H9 (cell line): ENCODE measurements around the gene PPP1R16B. TPM values are rescaled to one million over a fixed set of nuclear protein-coding genes. Genes with fewer than 3 reads are reported as not detected.

Experiments
- DNase-seq: peaks from one replicate; pipeline ENCODE4 v3.0.0-alpha.2; 2017
- H2AFZ ChIP-seq: one replicate; pipeline ENCODE4 v1.6.1; 2013; ENCODE audit warnings: mild to moderate bottlenecking, low read length, control low read depth, moderate library complexity
- H2AK5ac ChIP-seq: 2 replicates; pipeline ENCODE4 v1.6.1; 2013; ENCODE audit warnings: low read length, control low read depth, mixed read lengths; ENCODE audit not compliant: insufficient read length
- H2BK120ac ChIP-seq: one replicate; pipeline ENCODE4 v1.6.1; 2013; ENCODE audit warnings: low read depth, mild to moderate bottlenecking, low read length, control low read depth, inconsistent platforms; ENCODE audit not compliant: poor library complexity, severe bottlenecking
- H2BK12ac ChIP-seq: 2 replicates; pipeline ENCODE4 v1.6.1; 2013; ENCODE audit warnings: low read length, control low read depth, mixed read lengths, low read depth; ENCODE audit not compliant: insufficient read length
- H2BK15ac ChIP-seq: 2 replicates; pipeline ENCODE4 v1.6.1; 2013; ENCODE audit warnings: low read depth, low read length, control low read depth
- H2BK20ac ChIP-seq: one replicate; pipeline ENCODE4 v1.6.1; 2013; ENCODE audit warnings: low read depth, mild to moderate bottlenecking, low read length, control low read depth, inconsistent platforms; ENCODE audit not compliant: poor library complexity, severe bottlenecking
- H2BK5ac ChIP-seq: 2 replicates; pipeline ENCODE4 v1.6.1; 2013; ENCODE audit warnings: low read length, control low read depth, mixed read lengths; ENCODE audit not compliant: insufficient read length
- H3K14ac ChIP-seq: 2 replicates; pipeline ENCODE4 v1.6.1; 2013; ENCODE audit warnings: low read length, control low read depth; ENCODE audit not compliant: insufficient read depth
- H3K18ac ChIP-seq: 2 replicates; pipeline ENCODE4 v1.6.1; 2013; ENCODE audit warnings: low read depth, mild to moderate bottlenecking, mixed read lengths, low read length, control low read depth; ENCODE audit not compliant: insufficient read length
- H3K23ac ChIP-seq: 2 replicates; pipeline ENCODE4 v1.6.1; 2013; ENCODE audit warnings: low read length, control low read depth, mixed read lengths, low read depth; ENCODE audit not compliant: insufficient read length
- H3K23me2 ChIP-seq: 2 replicates; pipeline ENCODE4 v1.6.1; 2013; ENCODE audit warnings: low read depth, mild to moderate bottlenecking, mixed read lengths, low read length, control low read depth; ENCODE audit not compliant: insufficient read length, poor library complexity, severe bottlenecking
- H3K27ac ChIP-seq: 2 replicates; pipeline ENCODE4 v1.5.1; 2013; ENCODE audit warnings: low read length, control low read depth, mixed read lengths, low read depth; ENCODE audit not compliant: insufficient read length
- H3K27me3 ChIP-seq: 2 replicates; pipeline ENCODE4 v1.6.1; 2013; ENCODE audit warnings: low read length, control low read depth, inconsistent platforms; ENCODE audit not compliant: insufficient read depth
- H3K4ac ChIP-seq: 2 replicates; pipeline ENCODE4 v1.6.1; 2013; ENCODE audit warnings: low read depth, mild to moderate bottlenecking, control low read depth, inconsistent platforms, low read length, moderate library complexity
- H3K4me1 ChIP-seq: 2 replicates; pipeline ENCODE4 v1.6.1; 2013; ENCODE audit warnings: low read length, control low read depth, inconsistent platforms; ENCODE audit not compliant: insufficient read depth
- H3K4me2 ChIP-seq: 2 replicates; pipeline ENCODE4 v1.6.1; 2013; ENCODE audit warnings: low read length, control low read depth, mixed read lengths; ENCODE audit not compliant: insufficient read length, insufficient read depth
- H3K56ac ChIP-seq: 2 replicates; pipeline ENCODE4 v1.6.1; 2013; ENCODE audit warnings: low read depth, mild to moderate bottlenecking, mixed read lengths, low read length, control low read depth; ENCODE audit not compliant: insufficient read length
- H3K79me1 ChIP-seq: 2 replicates; pipeline ENCODE4 v1.6.1; 2013; ENCODE audit warnings: low read depth, mild to moderate bottlenecking, moderate library complexity, low read length, control low read depth, inconsistent platforms; ENCODE audit not compliant: insufficient read depth, poor library complexity, severe bottlenecking
- H3K79me2 ChIP-seq: 2 replicates; pipeline ENCODE4 v1.6.1; 2013; ENCODE audit warnings: low read length, control low read depth, inconsistent platforms; ENCODE audit not compliant: insufficient read depth
- H3K9ac ChIP-seq: 2 replicates; pipeline ENCODE4 v1.6.1; 2013; ENCODE audit warnings: low read length, control low read depth, mixed read lengths; ENCODE audit not compliant: insufficient read length; ENCODE audit errors: extremely low read depth
- H3K9me3 ChIP-seq: one replicate; pipeline ENCODE4 v1.6.1; 2013; ENCODE audit warnings: low read depth, low read length, inconsistent platforms; ENCODE audit not compliant: control insufficient read depth
- H3T11ph ChIP-seq: one replicate; pipeline ENCODE4 v1.6.1; 2013; ENCODE audit warnings: mild to moderate bottlenecking, low read length, control low read depth, inconsistent platforms
- H4K20me1 ChIP-seq: one replicate; pipeline ENCODE4 v1.6.1; 2013; ENCODE audit not compliant: control insufficient read depth, insufficient read length, insufficient read depth
- H4K5ac ChIP-seq: 2 replicates; pipeline ENCODE4 v1.6.1; 2013; ENCODE audit warnings: low read depth, mild to moderate bottlenecking, mixed read lengths, low read length, control low read depth; ENCODE audit not compliant: insufficient read length
- H4K8ac ChIP-seq: replicated peaks from 2 replicates; pipeline ENCODE4 v1.6.1; 2013; ENCODE audit warnings: low read length, control low read depth, mixed read lengths, low read depth; ENCODE audit not compliant: insufficient read length
- H4K91ac ChIP-seq: 2 replicates; pipeline ENCODE4 v1.6.1; 2013; ENCODE audit warnings: low read depth, mild to moderate bottlenecking, moderate library complexity, mixed read lengths, low read length, control low read depth; ENCODE audit not compliant: insufficient read length
- H3K27ac Mint-ChIP-seq, 3 experiments: 2 replicates in 2 of 3; 3 replicates in 1 of 3; pipeline ENCODE4 v1.8.0; 2020 to 2021; ENCODE audit warnings: mixed read lengths in 3 of 3, mild to moderate bottlenecking in 1 of 3, moderate library complexity in 1 of 3
- H3K27me3 Mint-ChIP-seq: 2 replicates; pipeline ENCODE4 v1.8.0; 2021; ENCODE audit warnings: low read depth, mild to moderate bottlenecking, moderate library complexity, mixed read lengths
- H3K36me3 Mint-ChIP-seq, 3 experiments: 2 replicates in 2 of 3; 3 replicates in 1 of 3; pipeline ENCODE4 v1.8.0; 2020 to 2021; ENCODE audit warnings: low read depth in 3 of 3, mixed read lengths in 3 of 3; ENCODE audit not compliant: insufficient read depth in 1 of 3
- H3K4me1 Mint-ChIP-seq, 2 experiments: 2 replicates each; pipeline ENCODE4 v1.8.0; 2020; ENCODE audit warnings: mixed read lengths in 2 of 2
- H3K4me3 Mint-ChIP-seq, 2 experiments: 2 replicates in 1 of 2; 3 replicates in 1 of 2; pipeline ENCODE4 v1.8.0; 2020 to 2021; ENCODE audit warnings: mild to moderate bottlenecking in 2 of 2, mixed read lengths in 2 of 2, moderate library complexity in 1 of 2
- H3K9me3 Mint-ChIP-seq, 2 experiments: 2 replicates in 1 of 2; 3 replicates in 1 of 2; pipeline ENCODE4 v1.8.0; 2020; ENCODE audit warnings: mild to moderate bottlenecking in 2 of 2, mixed read lengths in 2 of 2, moderate library complexity in 1 of 2
- CTCF ChIP-seq: fragments of 200-600 bp; sonication (generic); conservative IDR thresholded peaks from 3 replicates; pipeline ENCODE4 v1.8.0; 2021; ENCODE audit warnings: antibody characterized with exemption, mild to moderate bottlenecking
- WGBS: extraction: QIAGEN DNeasy Blood & Tissue Kit; methylation state at CpG from one replicate; pipeline ENCODE4 v1.1.7; 2013; ENCODE audit warnings: missing lambda C conversion rate, low lambda C conversion rate, mixed read lengths; ENCODE audit not compliant: insufficient read length; ENCODE audit errors: extremely low coverage; 5-methylcytosine and 5-hydroxymethylcytosine counted together
- total RNA-seq: library from RNA; stranded (reverse); gene quantifications from 2 replicates; pipeline ENCODE4 v1.2.1, GENCODE V29; 2021

Gene PPP1R16B
- total RNA-seq, 1 experiment from 2014 or later = 8.2 TPM

- H3K4me1 ChIP-seq = no peaks in the 10 kb centered on the region; the same call in 1 of the 2 replicates
- H3K9me3 ChIP-seq = no peaks in the 10 kb centered on the region
- Mint-ChIP-seq H3K27ac (no peak overlapping the region), H3K4me3 (no peak overlapping the region), H3K36me3 (peaks cover 10 to 24% (median 23%) of the 10 kb centered on the region in 3 experiments), H3K27me3 (no peaks in the 10 kb centered on the region; the same call in 1 of the 2 replicates), H3K4me1 (peaks cover 11 to 12% of the 10 kb centered on the region in 2 experiments), H3K9me3 (no peaks in the 10 kb centered on the region; a peak in 1 of 5 replicates)
- no peak overlapping the region for H3K27ac ChIP-seq
- TF ChIP-seq CTCF = no peak
- no peak overlapping the region for H3K23ac ChIP-seq
- no peaks in the 10 kb centered on the region for H3K23me2 ChIP-seq
- no peak overlapping the region for H2AK5ac ChIP-seq
- H2BK120ac ChIP-seq = no peak overlapping the region
- DNase-seq = no peak
- no peak overlapping the region for H3K9ac ChIP-seq
- H4K91ac ChIP-seq = no peak overlapping the region
- no peak overlapping the region for H4K8ac ChIP-seq
- H2BK5ac ChIP-seq = no peak overlapping the region
- H3K27me3 ChIP-seq = no peaks in the 10 kb centered on the region
- H3K79me2 ChIP-seq = no peaks in the 10 kb centered on the region
- no peak overlapping the region for H3K18ac ChIP-seq
- H3K4me2 ChIP-seq = no peak overlapping the region
- H2BK15ac ChIP-seq = no peak overlapping the region
- H2BK20ac ChIP-seq = no peak overlapping the region
- no peaks in the 10 kb centered on the region for H4K20me1 ChIP-seq
- H3K79me1 ChIP-seq = no peaks in the 10 kb centered on the region
- no peak overlapping the region for H3T11ph ChIP-seq
- H2BK12ac ChIP-seq = no peak overlapping the region
- no peak overlapping the region for H2AFZ ChIP-seq
- WGBS = no CpG with 5 or more reads among the region's 5 CpGs
- H4K5ac ChIP-seq = no peak overlapping the region
- no peak overlapping the region for H3K56ac ChIP-seq
- no peak overlapping the region for H3K4ac ChIP-seq
- no peak overlapping the region for H3K14ac ChIP-seq
These were observed 151.9 kb downstream of the PPP1R16B start for GRCh38 chr20:38957235-38957876.
